HepG2 (cell line): ENCODE measurements around the gene MEF2A. TPM values are rescaled to one million over a fixed set of nuclear protein-coding genes. Genes with fewer than 3 reads are reported as not detected.

Source experiments
- ARID2 ChIP-seq: sonication (generic); formaldehyde crosslinking; IDR thresholded peaks from 2 replicates; pipeline ENCODE4 v1.8.1; 2022; ENCODE audit warnings: mild to moderate bottlenecking, missing genetic modification reagents, borderline replicate concordance
- ATAD3A ChIP-seq: sonication (generic); formaldehyde crosslinking; IDR thresholded peaks from 2 replicates; pipeline ENCODE4 v1.4.0; 2020; ENCODE audit warnings: missing genetic modification reagents
- CBX2 ChIP-seq, 2 experiments: fragments of 200-600 bp in 1 of 2; sonication (generic); formaldehyde crosslinking in 1 of 2; IDR thresholded peaks; 2 replicates each; pipeline versions ENCODE4 v1.7.0 to v1.8.1; 2018 to 2022; ENCODE audit warnings: low read depth in 2 of 2, low read length in 1 of 2, mild to moderate bottlenecking in 1 of 2, missing genetic modification reagents in 1 of 2
- FOXO1 ChIP-seq: sonication (generic); formaldehyde crosslinking; IDR thresholded peaks from 2 replicates; pipeline ENCODE4 v1.4.0; 2020; ENCODE audit warnings: missing genetic modification reagents
- HDAC2 ChIP-seq: sonication (generic); formaldehyde crosslinking; IDR thresholded peaks from 2 replicates; pipeline ENCODE4 v1.4.0; 2020; ENCODE audit warnings: missing genetic modification reagents
- MAF1 ChIP-seq: sonication (generic); formaldehyde crosslinking; IDR thresholded peaks from 2 replicates; pipeline ENCODE4 v1.5.0; 2020; ENCODE audit warnings: missing genetic modification reagents, borderline replicate concordance
- MYNN ChIP-seq: sonication (generic); formaldehyde crosslinking; IDR thresholded peaks from 2 replicates; pipeline ENCODE4 v1.4.0; 2020; ENCODE audit warnings: mild to moderate bottlenecking, low read depth, missing genetic modification reagents
- PAX8 ChIP-seq: sonication (generic); formaldehyde crosslinking; IDR thresholded peaks from 2 replicates; pipeline ENCODE4 v1.8.0; 2022; ENCODE audit warnings: mild to moderate bottlenecking, missing genetic modification reagents, borderline replicate concordance
- PCBP1 ChIP-seq: fragments of 200-400 bp; formaldehyde crosslinking; IDR thresholded peaks from 2 replicates; pipeline ENCODE4 v1.6.1; 2017; ENCODE audit warnings: mild to moderate bottlenecking, low read depth, low read length, borderline replicate concordance
- SKI ChIP-seq: fragments of 450-650 bp; IDR thresholded peaks from one replicate; pipeline ENCODE4 v1.6.1; 2018; ENCODE audit warnings: mild to moderate bottlenecking; ENCODE audit not compliant: partially characterized antibody
- STAT5B ChIP-seq: sonication (generic); formaldehyde crosslinking; IDR thresholded peaks from 2 replicates; pipeline ENCODE4 v1.4.0; 2020; ENCODE audit warnings: missing genetic modification reagents
- ZFP1 ChIP-seq: IDR thresholded peaks from 2 replicates; pipeline ENCODE4 v1.6.1; 2016
- ZNF335 ChIP-seq: sonication (generic); formaldehyde crosslinking; IDR thresholded peaks from 2 replicates; pipeline ENCODE4 v1.4.0; 2020; ENCODE audit warnings: missing genetic modification reagents
- ZNF446 ChIP-seq: sonication (generic); formaldehyde crosslinking; IDR thresholded peaks from 2 replicates; pipeline ENCODE4 v1.5.0; 2020; ENCODE audit warnings: mild to moderate bottlenecking, missing genetic modification reagents
- polyA plus RNA-seq, 8 experiments: library from polyadenylated mRNA; depleted of rRNA in 3 of 8; stranded (reverse) in 7 of 8; unstranded in 1 of 8; fragments of >200 nt; fragmentation: Illumina TruSeq in 4 of 8; extraction: Trizol in 4 of 8; gene quantifications; 2 replicates each; pipeline versions ENCODE4 v1.2.1 to v1.2.3, GENCODE V29; 2011 to 2016; ENCODE audit warnings: low read depth in 4 of 8, missing spikeins in 1 of 8, mixed read lengths in 1 of 8; ENCODE audit not compliant: insufficient read depth in 1 of 8
- total RNA-seq, 5 experiments: library from RNA; depleted of rRNA; stranded (reverse); fragments of >200 nt; fragmentation: Illumina TruSeq; extraction: Trizol; gene quantifications; 2 replicates each; pipeline ENCODE4 v1.2.3, GENCODE V29; 2016; ENCODE audit warnings: low read depth in 1 of 5
- TF ChIP-seq, protein P1 (sequence below): sonication (generic); formaldehyde crosslinking; IDR thresholded peaks from 2 replicates; pipeline ENCODE4 v1.4.0; 2020; ENCODE audit warnings: missing genetic modification reagents, low read depth, mild to moderate bottlenecking, borderline replicate concordance
- TF ChIP-seq, protein P2 (sequence below): sonication (generic); formaldehyde crosslinking; IDR thresholded peaks from 2 replicates; pipeline ENCODE4 v1.9.0; 2021; ENCODE audit warnings: missing genetic modification reagents, mild to moderate bottlenecking, borderline replicate concordance
- TF ChIP-seq, protein P3 (sequence below): sonication (generic); formaldehyde crosslinking; IDR thresholded peaks from 2 replicates; pipeline ENCODE4 v1.4.0; 2020; ENCODE audit warnings: missing genetic modification reagents
- TF ChIP-seq, protein P4 (sequence below): sonication (generic); formaldehyde crosslinking; conservative IDR thresholded peaks from 2 replicates; pipeline ENCODE4 v1.8.0; 2022; ENCODE audit warnings: low read depth, missing genetic modification reagents
- TF ChIP-seq, protein P5 (sequence below): sonication (generic); formaldehyde crosslinking; IDR thresholded peaks from 2 replicates; pipeline ENCODE4 v1.4.0; 2020; ENCODE audit warnings: missing genetic modification reagents

Gene MEF2A
- total and polyA plus RNA-seq, 2 of the 13 experiments (the other 11 are each of a cell fraction or from before 2014, with no cell fraction given) = 15.2 to 24.4 TPM

DNA sequence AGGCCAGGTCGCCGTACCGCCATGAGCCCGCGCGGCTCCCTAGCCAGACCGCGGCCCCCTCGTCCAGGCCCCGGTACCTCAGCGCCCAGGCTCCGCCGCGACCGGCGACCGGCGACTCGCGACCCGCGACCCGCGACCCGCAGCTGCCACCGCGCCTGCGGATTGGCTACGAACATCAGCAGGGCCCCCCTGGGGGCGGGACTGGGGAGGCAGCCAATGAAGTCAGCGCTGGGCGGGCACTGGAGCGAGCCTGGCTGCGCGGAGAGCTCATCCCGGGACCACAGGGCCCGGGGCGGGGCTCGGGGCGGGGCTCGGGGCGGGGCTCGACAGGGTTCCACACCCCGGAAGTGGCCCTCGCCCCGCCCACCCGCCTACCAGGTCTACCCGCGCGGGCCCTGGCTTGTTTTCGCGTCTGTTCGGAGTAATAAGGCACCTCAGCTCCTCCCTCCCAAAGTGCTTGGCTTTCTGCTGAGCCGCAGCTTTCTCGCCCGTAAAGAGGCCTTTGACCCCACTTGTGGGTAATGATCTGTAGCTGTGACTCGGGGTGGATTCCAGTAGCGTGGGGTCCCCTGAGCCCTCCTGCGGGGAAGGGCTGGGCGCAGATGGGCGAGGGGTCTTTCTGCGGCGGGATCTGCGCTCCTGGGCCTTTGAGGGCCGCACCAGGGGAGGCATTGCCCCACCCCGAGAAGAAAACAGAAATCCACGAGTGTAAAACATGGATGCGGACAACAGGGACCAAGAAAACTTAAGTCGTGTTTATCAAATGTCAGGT lies 167.7 kb downstream of the MEF2A start, which contains the start of gene LYSMD4 (continued):
- TF ChIP-seq STAT5B (CRISPR knock-in tag) = no peak
- TF ChIP-seq, protein P1, sequence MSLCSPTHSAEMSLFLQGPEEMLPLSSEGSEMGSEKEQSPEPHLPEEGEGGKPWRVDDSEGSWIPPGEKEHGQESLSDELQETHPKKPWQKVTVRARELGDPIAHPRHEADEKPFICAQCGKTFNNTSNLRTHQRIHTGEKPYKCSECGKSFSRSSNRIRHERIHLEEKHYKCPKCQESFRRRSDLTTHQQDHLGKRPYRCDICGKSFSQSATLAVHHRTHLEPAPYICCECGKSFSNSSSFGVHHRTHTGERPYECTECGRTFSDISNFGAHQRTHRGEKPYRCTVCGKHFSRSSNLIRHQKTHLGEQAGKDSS (CRISPR knock-in tag) = no peak
- TF ChIP-seq MYNN = no peak
- no peak for TF ChIP-seq ARID2 (CRISPR knock-in tag)
- TF ChIP-seq FOXO1 (CRISPR knock-in tag) = peak; percentile 16; the same call in 1 of the 2 replicates
- TF ChIP-seq SKI = no peak
- TF ChIP-seq, protein P2, sequence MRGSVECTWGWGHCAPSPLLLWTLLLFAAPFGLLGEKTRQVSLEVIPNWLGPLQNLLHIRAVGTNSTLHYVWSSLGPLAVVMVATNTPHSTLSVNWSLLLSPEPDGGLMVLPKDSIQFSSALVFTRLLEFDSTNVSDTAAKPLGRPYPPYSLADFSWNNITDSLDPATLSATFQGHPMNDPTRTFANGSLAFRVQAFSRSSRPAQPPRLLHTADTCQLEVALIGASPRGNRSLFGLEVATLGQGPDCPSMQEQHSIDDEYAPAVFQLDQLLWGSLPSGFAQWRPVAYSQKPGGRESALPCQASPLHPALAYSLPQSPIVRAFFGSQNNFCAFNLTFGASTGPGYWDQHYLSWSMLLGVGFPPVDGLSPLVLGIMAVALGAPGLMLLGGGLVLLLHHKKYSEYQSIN (CRISPR knock-in tag) = no peak
- TF ChIP-seq PAX8 (CRISPR knock-in tag) = no peak
- TF ChIP-seq ZNF335 (CRISPR knock-in tag) = no peak
- no peak for TF ChIP-seq ZFP1
- no peak for TF ChIP-seq ZNF446 (CRISPR knock-in tag)
- TF ChIP-seq, protein P3, sequence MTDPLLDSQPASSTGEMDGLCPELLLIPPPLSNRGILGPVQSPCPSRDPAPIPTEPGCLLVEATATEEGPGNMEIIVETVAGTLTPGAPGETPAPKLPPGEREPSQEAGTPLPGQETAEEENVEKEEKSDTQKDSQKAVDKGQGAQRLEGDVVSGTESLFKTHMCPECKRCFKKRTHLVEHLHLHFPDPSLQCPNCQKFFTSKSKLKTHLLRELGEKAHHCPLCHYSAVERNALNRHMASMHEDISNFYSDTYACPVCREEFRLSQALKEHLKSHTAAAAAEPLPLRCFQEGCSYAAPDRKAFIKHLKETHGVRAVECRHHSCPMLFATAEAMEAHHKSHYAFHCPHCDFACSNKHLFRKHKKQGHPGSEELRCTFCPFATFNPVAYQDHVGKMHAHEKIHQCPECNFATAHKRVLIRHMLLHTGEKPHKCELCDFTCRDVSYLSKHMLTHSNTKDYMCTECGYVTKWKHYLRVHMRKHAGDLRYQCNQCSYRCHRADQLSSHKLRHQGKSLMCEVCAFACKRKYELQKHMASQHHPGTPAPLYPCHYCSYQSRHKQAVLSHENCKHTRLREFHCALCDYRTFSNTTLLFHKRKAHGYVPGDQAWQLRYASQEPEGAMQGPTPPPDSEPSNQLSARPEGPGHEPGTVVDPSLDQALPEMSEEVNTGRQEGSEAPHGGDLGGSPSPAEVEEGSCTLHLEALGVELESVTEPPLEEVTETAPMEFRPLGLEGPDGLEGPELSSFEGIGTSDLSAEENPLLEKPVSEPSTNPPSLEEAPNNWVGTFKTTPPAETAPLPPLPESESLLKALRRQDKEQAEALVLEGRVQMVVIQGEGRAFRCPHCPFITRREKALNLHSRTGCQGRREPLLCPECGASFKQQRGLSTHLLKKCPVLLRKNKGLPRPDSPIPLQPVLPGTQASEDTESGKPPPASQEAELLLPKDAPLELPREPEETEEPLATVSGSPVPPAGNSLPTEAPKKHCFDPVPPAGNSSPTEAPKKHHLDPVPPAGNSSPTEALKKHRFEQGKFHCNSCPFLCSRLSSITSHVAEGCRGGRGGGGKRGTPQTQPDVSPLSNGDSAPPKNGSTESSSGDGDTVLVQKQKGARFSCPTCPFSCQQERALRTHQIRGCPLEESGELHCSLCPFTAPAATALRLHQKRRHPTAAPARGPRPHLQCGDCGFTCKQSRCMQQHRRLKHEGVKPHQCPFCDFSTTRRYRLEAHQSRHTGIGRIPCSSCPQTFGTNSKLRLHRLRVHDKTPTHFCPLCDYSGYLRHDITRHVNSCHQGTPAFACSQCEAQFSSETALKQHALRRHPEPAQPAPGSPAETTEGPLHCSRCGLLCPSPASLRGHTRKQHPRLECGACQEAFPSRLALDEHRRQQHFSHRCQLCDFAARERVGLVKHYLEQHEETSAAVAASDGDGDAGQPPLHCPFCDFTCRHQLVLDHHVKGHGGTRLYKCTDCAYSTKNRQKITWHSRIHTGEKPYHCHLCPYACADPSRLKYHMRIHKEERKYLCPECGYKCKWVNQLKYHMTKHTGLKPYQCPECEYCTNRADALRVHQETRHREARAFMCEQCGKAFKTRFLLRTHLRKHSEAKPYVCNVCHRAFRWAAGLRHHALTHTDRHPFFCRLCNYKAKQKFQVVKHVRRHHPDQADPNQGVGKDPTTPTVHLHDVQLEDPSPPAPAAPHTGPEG = no peak
- TF ChIP-seq PCBP1 = no peak
- TF ChIP-seq CBX2 (IDR thresholded peaks at IDR 0.05; ENCODE audit: low read depth, low read length) = no peak
- no peak for TF ChIP-seq CBX2 (CRISPR knock-in tag; IDR thresholded peaks at IDR 0.05; ENCODE audit: low read depth)
- TF ChIP-seq ATAD3A (CRISPR knock-in tag) = no peak
- TF ChIP-seq HDAC2 (CRISPR knock-in tag) = peak; percentile 53; the same call in 1 of the 2 replicates
- TF ChIP-seq, protein P4, sequence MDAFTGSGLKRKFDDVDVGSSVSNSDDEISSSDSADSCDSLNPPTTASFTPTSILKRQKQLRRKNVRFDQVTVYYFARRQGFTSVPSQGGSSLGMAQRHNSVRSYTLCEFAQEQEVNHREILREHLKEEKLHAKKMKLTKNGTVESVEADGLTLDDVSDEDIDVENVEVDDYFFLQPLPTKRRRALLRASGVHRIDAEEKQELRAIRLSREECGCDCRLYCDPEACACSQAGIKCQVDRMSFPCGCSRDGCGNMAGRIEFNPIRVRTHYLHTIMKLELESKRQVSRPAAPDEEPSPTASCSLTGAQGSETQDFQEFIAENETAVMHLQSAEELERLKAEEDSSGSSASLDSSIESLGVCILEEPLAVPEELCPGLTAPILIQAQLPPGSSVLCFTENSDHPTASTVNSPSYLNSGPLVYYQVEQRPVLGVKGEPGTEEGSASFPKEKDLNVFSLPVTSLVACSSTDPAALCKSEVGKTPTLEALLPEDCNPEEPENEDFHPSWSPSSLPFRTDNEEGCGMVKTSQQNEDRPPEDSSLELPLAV (CRISPR knock-in tag) = no peak
- TF ChIP-seq, protein P5, sequence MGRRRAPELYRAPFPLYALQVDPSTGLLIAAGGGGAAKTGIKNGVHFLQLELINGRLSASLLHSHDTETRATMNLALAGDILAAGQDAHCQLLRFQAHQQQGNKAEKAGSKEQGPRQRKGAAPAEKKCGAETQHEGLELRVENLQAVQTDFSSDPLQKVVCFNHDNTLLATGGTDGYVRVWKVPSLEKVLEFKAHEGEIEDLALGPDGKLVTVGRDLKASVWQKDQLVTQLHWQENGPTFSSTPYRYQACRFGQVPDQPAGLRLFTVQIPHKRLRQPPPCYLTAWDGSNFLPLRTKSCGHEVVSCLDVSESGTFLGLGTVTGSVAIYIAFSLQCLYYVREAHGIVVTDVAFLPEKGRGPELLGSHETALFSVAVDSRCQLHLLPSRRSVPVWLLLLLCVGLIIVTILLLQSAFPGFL = no peak
- no peak for TF ChIP-seq MAF1
